ENCODE results near the gene ZFYVE19.

The ZFYVE19 gene, protein sequence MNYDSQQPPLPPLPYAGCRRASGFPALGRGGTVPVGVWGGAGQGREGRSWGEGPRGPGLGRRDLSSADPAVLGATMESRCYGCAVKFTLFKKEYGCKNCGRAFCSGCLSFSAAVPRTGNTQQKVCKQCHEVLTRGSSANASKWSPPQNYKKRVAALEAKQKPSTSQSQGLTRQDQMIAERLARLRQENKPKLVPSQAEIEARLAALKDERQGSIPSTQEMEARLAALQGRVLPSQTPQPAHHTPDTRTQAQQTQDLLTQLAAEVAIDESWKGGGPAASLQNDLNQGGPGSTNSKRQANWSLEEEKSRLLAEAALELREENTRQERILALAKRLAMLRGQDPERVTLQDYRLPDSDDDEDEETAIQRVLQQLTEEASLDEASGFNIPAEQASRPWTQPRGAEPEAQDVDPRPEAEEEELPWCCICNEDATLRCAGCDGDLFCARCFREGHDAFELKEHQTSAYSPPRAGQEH

DNA sequence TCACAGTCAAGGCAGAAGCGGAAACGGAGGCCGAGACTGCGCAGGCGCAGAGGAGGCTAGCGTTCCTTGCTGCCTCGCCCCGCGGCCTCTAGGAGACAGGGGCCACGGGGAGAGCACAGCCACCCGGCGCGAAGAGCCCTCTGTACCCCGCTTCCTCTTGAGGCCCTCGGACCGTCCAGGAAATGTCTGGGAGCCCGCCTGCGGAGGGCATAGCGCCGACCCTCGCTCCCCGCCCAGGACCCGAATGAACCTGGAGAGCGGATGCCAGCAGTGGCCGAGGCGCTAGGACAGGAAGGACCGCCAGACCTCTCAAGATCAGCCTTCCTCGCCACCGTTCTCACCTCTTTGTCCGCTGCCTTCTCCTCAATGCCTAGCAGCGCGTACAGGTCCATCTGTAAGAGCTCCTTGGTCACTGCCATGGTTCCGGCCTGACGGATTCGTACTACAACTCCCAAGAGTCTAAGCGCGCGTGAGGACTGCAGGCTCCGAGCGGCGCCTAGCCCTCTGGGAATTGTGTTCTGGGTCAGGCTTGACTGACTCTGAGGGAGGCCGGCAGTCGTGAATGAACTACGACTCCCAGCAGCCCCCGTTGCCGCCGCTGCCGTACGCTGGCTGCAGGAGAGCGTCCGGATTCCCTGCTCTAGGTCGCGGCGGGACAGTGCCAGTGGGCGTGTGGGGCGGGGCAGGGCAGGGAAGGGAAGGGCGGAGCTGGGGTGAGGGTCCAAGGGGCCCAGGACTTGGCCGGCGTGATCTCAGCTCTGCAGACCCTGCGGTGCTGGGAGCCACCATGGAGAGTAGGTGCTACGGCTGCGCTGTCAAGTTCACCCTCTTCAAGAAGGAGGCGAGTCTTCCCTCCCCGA is at the start of gene ZFYVE19, which contains the start of gene DNAJC17:
TSS of gene ZFYVE19 (plus strand) at position 62 of the 860 bp plus-strand sequence. CDS start at position 563, 501 bp downstream.
TSS of gene DNAJC17 (minus strand) at position 446 of the 860 bp plus-strand sequence. CDS start at position 419, 27 bp downstream.
- DNase-seq (ENCODE audit: low read depth in 3 of 3), result peak; percentile 87 to 94 (median 92)

DNA sequence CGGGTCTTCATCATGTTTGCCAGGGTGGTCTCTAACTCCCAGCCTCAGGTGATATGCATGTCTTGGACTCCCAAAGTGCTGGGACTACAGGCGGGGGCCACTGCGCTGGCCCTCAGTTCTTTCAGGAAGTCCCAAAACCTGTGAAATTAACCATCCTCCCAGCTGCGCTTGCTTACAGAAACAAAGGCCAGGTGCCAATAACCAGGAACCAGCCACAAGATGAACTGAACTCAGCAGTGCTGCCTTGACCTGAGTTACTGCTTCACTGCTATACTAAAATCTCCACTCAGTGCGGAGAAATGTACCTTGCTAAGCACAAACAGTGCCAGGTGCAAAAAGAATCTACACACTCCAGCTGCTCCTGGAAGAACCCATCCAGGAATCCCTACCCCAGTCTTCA is 46.9 kb upstream of the ZFYVE19 start:
- DNase-seq (ENCODE audit: low read depth in 3 of 3), result no peak

DNA sequence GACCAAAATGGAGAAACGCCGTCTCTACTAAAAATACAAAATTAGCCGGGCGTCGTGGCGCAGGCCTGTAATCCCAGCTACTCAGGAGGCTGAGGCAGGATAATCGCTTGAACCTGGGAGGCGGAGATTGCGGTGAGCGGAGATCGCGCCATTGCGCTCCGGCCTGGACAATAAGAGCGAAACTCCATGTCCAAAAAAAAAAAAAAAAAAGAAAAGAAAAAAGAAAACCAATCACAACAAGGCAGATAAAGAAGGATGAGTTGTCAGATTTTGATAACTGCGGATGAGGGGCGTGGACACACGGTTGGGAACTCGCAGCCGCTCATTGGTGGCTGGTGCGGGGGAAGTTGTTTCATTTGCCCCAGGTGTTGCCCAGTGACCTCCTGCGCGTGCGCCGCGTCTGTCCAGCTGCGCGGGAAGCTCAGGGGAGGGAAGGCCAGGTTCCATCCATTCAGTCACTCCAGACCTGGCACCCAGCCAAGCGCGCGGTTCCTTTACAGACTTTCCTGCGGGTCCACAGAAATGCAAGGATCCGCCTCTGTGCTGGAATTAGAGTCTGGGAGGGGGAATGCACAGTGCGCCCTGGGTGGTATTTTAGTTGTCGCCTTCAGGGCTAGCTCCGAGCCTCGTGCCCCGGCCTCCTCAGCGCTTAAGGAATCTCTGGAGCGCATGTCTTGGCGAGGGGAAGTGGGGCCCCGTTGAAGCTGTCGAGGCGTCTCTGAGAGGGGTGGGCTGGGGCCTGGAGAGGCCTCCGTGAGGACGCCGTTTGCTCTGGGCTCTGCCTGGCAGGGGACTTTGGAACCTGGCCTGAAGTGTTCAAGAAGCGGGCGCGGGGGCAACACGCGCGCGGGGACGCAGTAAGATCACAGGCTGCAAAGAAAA is 43.7 kb upstream of the ZFYVE19 start:
- peak in 1 of 3 experiments; percentile 53 for DNase-seq (ENCODE audit: low read depth in 3 of 3)

DNA sequence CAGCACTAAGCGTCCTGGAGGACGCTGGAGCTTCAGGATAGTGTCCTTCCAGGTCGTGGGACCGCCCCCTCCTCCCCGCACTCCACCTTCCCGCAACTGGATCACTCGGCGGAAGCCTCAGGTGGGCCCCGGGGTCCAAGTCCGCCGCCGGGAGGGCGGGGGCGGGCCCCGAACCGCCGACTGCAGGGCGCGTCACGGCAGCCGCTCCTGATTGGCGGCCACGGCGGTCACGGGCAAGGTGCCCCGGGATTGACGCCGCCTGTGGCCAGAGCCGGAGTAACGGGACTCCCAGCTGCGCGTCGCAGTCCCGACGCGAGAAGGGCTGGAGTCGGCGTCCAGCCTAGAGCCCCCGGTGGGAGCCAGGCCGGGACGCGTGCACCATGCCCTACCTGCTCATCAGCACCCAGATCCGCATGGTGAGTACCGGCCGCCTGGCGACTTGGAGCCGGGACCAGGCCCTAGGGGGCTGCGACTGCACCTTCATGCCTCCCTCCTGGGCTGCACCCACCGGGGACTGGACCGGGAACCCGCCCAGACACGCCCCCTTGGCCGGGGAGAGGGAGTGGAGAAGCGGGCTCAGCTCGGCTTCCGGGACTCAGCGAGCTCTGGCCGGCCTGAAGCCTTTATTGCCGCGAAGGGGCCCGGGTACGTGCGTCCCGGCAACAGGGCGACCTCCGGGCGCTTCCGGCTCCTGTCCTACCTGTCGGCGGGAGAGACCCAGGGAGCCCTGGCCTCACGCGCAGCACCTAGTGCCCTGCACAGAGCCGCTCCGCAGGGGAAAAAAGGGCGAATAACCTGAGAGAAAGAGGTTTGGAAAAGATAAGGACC is 42.9 kb upstream of the ZFYVE19 start, which contains the start of gene GCHFR:
TSS of gene GCHFR (plus strand) at position 268 of the 828 bp plus-strand sequence. CDS start at position 381, 113 bp downstream.
- DNase-seq (ENCODE audit: low read depth in 3 of 3), result peak in 1 of 3 experiments; percentile 69

DNA sequence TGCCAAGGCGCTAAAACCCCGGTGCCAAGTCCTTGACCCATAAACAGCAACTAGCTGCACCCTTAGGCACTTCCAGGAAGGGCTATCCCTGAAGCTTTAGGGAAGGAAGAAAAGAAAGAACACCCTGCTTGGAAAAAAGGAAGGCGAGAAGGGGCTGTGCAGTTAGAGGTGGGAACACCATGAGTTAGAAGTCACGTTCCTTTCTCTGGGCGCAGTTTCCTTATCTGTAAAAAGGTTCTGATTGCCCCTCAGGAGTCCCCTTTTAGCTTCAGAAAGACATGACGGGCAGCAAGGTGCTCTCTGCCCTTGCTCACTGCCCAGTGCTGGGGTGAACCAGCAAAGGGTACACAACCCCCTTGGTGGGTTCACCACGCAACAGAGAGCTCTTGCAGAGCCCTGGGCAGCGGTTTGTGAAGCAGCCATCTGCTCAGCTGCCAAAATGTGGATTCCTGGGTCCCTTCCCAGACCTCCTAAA is 42.2 kb upstream of the ZFYVE19 start:
- no peak for DNase-seq (ENCODE audit: low read depth in 3 of 3)

DNA sequence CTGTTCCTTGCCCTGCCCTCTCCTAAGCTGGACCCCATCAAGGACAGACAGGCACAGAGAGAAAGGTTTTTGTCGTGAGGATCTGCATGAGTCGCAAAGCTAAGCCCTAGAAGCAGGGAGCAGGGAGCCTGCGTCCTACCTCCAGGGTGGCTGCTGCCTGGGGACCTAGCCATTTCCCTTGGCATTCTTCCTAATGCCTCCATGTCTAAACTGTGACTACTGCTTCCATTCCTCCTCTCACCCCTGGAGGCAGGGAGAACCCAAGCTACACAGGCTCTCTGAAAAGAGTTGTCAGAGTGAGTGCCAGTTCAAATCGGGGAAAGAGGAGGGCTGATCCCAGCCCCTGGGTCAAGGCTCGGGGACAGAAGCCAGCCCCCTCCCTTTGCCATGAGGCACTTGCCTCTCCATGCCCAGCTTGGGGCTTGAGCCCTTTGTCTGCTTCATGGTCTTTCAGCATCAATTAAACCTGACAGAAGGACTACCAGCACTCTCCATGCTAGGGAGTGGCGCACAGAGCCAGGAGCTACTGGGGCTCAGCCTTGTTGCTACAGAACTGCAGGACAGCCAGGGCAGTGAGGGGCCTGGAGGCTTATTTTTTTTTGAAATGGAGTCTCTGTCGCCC is 40.6 kb upstream of the ZFYVE19 start:
- no peak for DNase-seq (ENCODE audit: low read depth in 3 of 3)

DNA sequence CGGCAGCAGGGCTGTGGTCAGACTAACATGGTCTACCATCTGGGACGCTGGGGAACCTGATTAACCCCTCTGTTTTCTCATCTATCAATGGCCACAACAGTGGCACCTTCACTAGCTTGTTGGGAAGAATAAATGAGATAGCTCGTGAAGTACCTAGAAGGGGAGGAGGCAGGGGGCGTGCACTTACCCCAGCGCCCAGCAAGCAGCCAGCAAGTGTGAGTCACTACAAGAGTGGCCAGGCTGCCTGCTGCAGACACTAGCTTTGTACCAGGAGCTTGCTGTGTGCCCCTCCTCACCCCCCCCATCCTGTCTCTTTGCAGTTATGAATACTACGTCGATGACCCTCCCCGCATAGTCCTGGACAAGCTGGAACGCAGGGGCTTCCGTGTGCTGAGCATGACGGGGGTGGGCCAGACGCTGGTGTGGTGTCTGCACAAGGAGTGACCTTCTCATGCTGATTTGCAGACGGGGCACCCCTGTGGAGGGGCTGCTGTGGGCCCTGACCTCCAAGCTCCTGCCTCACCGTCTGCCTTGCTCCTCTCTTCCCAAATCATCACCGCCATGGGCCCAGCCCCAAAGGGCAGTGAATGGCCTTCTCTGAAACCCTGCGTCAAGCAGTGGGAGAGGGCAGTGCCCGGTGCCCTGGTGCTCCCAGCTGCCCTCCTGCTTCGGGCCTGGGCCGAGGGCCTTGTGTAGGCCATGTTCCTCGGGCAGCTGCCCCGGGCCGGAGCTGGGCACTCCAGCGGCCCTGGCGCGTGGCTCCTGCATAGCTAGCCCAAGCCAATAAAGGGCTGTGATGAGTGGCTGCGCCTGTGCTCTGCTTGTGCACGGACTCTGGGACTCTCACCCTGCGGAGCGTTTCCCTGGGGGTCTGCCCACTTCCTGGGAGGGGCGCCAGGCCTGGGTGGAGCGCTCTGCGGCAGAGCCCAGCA is 39.7 kb upstream of the ZFYVE19 start:
- DNase-seq (ENCODE audit: low read depth in 3 of 3), result no peak

DNA sequence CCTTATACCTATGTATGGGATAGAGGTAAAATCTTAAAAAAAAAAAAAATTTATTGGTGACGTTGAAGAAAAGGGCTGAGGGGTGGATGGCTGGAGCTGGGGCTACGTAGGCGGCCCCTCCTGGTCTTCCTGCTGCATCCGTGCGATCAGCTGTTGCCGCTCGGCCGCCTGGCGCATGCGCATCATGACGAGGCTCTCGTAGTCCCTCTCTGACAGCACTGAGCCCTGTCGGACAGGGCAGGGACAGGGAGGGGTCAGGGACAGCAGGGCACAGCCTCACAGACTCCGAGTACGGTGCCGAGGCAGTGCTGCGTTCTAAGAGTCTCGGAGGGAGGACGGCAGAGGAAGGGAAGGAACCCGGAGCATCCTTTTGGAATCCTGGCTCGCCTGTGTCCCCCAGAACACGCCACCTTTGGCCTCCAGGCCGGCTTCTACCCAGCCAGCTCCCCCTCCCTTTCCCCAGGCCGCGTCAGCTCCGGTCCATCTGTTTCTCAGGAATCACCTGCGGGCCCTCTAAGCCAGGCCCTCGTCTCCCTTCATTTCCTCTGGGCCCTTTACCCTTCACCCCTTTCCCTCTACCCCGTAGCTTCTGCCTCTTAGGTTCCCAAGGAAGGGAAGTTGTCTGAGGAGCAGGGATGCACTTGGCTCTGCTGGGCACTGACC is 38.9 kb upstream of the ZFYVE19 start:
- no peak for DNase-seq (ENCODE audit: low read depth in 3 of 3)

DNA sequence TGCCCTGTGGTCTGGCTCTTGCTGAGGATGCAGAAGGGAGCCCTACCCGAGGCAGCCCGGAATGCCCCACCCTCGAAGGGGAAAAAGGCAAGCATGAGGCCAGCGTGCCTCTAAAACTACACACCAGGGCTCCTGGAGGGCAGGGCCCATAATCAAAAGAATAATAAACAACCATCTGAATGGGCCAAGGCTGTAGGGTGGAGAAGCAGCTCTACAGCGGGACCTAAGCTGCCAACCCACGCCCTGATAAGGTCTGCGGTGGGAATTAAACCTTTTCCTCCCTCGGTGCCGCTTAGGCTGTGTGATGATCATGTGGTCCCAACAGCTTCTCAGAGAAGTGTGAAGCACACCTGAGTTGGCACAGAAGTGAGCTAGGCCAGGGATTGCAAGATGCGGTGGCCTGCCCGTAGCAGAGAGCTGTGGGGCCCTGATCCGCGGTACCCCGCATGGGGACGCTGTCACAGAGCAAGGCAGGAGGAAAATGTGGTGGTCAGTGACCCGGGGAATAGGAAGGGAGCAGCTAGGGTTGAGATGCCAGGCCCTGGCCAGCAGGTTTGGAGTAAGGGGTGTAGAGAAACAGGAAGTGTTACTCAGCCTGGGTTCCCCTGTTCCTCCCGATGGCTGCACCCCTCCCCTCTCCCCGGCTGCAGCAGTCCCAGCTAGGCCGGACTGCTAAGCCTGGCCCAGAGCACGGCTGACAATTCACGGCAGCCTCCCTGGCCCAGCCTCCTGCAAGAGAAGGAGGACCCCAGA is 38.2 kb upstream of the ZFYVE19 start:
- DNase-seq (ENCODE audit: low read depth in 3 of 3), result no peak

DNA sequence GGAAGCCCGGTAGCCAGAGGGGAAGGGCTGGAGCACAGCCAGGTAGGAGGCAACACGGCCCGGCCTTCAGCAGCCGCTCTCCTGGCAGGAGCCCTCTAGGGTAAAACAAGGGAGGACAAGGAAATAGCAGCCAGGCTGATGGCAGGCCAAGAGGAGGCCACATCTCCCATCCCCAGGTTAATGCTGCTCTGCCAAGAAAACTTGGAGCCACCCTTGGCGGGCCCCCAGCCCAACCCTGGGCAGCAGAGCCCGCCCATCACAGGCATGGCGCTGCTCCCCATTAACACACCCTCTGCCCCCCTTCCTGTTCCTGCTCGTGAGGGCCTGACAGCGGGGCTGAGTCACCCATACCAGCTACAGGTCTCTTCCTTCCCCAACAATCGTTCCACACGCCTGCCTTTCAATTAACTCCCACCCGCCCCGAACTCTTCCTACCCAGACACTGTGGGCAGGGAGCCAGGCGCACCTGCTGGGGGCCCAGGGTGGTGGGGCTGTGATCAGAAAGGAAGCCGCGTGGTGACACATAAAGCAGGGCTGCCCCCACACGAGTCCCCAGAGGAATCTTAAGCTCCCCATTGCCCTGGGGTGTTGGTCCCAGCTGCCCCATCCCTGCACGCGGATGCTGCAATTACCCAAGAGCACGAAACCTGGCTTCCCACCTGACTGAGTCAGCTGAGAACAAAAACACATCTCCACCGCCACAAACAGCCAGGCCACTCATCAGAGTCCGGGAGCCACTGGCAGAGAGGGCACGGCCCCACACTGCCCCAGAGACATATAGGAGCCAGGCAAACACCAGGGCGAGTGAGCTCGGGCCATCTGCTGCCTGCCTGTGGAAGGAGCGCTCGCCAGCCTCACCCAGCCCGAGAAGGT is 37.4 kb upstream of the ZFYVE19 start, which contains the start of gene C15orf62:
TSS of gene C15orf62 (plus strand) at position 707 of the 873 bp plus-strand sequence. CDS start 516 bp downstream, outside the sequence.
- DNase-seq (ENCODE audit: low read depth in 3 of 3), result peak in 2 of 3 experiments; percentile 47 to 69

DNA sequence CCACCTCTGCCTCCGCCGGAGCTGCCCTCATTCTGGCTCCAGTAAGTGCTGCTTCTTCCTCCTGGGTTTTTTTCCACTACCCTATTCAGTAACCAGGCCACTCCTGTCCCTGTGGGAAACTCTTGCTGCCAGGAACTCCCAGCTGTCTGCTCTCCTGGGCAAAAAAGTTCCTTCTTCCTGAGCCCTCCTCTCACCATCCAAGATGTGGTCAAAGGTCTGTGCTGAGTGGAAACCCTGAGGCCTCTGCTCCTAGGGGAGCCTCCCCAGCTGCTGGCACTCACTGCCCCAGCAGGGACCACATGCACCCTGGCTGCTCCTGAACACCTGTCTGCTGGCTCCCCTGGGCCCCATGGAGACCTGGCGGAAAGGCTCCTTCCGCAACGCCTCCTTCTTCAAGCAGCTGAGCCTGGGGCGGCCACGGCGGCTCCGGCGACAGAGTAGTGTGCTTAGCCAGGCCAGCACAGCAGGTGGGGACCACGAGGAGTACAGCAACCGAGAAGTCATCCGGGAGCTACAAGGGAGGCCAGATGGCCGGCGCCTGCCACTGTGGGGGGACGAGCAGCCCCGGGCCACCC is 36.7 kb upstream of the ZFYVE19 start:
- no peak for DNase-seq (ENCODE audit: low read depth in 3 of 3)

DNA sequence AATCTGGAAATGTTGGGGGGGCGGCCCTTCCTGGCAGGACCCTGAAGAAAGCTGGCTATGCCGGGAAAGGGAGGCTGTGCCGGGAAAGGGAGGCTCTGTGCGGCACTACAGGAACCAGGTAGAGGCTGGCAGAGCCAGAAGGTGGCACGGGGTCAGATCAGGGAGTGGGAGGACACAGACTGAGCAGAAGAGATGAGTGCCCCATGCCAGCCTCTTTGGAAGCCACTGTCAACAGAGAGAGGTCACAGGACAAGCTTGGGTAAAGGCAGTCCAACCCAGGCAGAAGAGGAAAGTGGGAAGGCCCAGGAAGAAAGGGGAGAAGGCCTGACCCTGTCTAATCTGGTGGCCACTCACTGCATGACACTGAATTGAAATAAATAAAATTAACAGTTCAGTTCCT is 35.6 kb upstream of the ZFYVE19 start:
- no peak for DNase-seq (ENCODE audit: low read depth in 3 of 3)

DNA sequence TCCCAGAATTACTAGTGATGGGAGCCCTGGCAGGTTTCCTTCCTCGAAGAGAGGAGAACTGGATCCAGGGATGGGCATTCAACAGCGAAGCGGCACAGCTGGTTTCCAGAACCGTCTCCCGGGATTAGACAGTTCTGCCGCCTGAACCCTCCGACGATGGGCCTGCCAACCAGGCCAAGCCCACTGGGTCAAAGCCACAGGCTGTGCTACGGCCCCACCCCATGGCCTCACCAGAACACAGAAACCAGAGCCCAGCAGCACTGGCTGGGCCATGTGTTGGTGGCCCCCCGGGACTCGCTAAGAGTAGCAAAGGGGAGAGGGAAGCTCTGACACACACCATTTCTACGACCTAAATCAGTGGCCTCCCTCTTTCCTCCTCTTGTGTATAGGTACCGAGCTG is 34.9 kb upstream of the ZFYVE19 start:
- DNase-seq (ENCODE audit: low read depth in 3 of 3), result no peak

DNA sequence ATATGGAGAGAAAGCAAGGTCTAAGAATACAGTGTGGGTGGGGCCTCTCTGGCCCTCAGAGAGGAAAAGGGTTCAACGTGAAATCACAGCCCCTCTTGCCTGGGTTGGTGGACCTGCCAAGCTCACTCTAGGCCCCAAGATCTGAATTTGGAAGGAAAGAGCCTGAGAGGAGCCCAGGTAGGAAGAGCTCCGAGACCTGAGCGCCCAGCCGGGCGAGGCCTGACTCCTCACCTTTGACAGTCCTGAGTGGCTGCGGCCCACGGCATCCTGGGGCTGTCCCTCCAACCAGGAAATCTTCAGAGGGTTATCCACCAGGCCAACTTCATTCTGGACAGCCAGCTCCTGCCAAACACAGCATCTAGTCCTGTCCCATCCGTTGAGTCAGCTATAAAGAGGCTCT is 33.4 kb upstream of the ZFYVE19 start:
- no peak for DNase-seq (ENCODE audit: low read depth in 3 of 3)

DNA sequence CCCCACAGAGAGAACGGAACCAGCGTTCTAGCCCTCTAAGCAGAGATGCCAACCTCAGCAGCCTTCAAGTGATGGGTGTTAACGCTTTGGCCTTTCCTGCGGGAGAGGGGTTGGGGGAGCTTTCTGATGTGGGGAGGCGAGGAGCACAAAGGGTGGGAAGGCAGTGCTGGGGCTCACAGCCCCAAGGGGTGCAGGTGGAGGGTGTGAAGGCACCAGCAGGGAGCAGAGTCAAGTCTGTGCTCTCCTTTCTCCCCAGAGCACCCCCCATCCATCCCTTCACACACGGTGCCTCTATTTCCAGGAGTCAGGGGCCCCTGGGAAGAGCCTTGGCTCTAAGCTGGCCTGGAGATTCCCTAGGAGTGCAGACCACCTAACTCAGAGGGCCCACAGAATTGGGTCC is 33.0 kb upstream of the ZFYVE19 start:
- no peak for DNase-seq (ENCODE audit: low read depth in 3 of 3)

DNA sequence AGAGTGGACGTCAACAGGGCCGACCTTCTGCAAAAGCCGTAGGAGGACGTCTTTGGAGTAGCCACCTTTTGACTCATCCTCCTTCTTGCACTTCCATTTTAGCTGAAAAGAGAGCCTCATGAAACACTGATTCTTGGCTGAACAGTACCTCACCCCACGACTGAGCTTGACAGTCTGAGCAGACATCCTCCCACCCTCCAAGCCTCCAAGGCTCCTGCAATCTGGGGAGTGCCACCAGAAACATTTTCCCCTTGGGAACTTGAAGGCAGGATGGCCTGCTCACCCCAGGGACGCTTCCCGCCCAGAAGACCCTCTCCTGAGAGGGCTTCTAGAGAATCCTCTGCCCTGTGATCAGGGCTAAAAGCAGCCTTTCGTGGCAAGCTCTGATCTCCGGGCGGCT is 31.9 kb upstream of the ZFYVE19 start:
- no peak for DNase-seq (ENCODE audit: low read depth in 3 of 3)
